Left lung (tissue), 10 donors: ENCODE data around the gene SEMG2. TPM values are rescaled to one million over a fixed set of nuclear protein-coding genes. Genes with fewer than 3 reads are reported as not detected.

ENCODE experiments used
- ATAC-seq: fragments of 200-7000 bp; cut with Tn5 transposase; one replicate; pipeline ENCODE4 v1.9.1; 2020; ENCODE audit warnings: moderate library complexity
- DNase-seq, 4 donors: peaks; one replicate each; pipeline ENCODE4 v3.0.0-alpha.2; 2013 to 2020
- H3K27ac ChIP-seq, 2 donors: fragments of 200-600 bp; sonication (generic) in 1 of 2; one replicate each; pipeline versions ENCODE4 v1.5.0 to v1.8.0; 2020 to 2021
- H3K27me3 ChIP-seq, 2 donors: fragments of 200-600 bp; sonication (generic) in 1 of 2; one replicate each; pipeline versions ENCODE4 v1.5.0 to v1.8.0; 2020 to 2021
- H3K36me3 ChIP-seq, 2 donors: fragments of 200-600 bp; sonication (generic) in 1 of 2; one replicate each; pipeline versions ENCODE4 v1.5.0 to v1.8.0; 2020 to 2021
- H3K4me1 ChIP-seq, 2 donors: fragments of 200-600 bp; one replicate each; pipeline ENCODE4 v1.8.0; 2021
- H3K4me3 ChIP-seq, 2 donors: fragments of 200-600 bp; sonication (generic) in 1 of 2; one replicate each; pipeline versions ENCODE4 v1.5.0 to v1.8.0; 2020 to 2021; ENCODE audit warnings: mild to moderate bottlenecking in 1 of 2
- H3K9me3 ChIP-seq, 2 donors: fragments of 200-600 bp; sonication (generic) in 1 of 2; one replicate each; pipeline versions ENCODE4 v1.5.0 to v1.8.0; 2020 to 2021
- CTCF ChIP-seq, 2 donors: fragments of 200-600 bp; sonication (generic) in 1 of 2; IDR thresholded peaks; one replicate each; pipeline versions ENCODE4 v1.5.0 to v1.8.0; 2021; ENCODE audit warnings: antibody characterized with exemption in 2 of 2
- intact Hi-C, 2 donors: fragments of 100-400 bp; cut with DNase I; formaldehyde crosslinking; loops; one replicate each; pipeline versions ENCODE4 v1.11.2 to v1.14.2; 2022
- polyA plus RNA-seq, 6 donors: library from polyadenylated mRNA; unstranded; fragments of 120-200 nt; gene quantifications; one replicate each; pipeline ENCODE4 v1.2.1, GENCODE V29; 2013; ENCODE audit not compliant: insufficient read length in 6 of 6
- total RNA-seq, 2 donors: library from RNA; stranded (reverse); fragmentation: NEBNext Ultra II Directional; extraction: Animal tissue kit (Norgen Biotek cat#: 25700); gene quantifications; one replicate each; pipeline ENCODE4 v1.2.1, GENCODE V29; 2021
- donor health status: DM: no; HTN: yes; CAD: no.
- donor health status: DM: no; HTN: no; CAD: no.

SEMG2 gene
- total and polyA plus RNA-seq, 8 donors = not detected

GRCh38 chr20:45254383-45255262 is 33.5 kb downstream of the SEMG2 start, which contains the start of gene SLPI:
TSS of gene SLPI (minus strand) at chr20:45254564. CDS start at chr20:45254543, 21 bp downstream.
- no peaks in the 10 kb centered on the region for H3K9me3 ChIP-seq
- no peaks in the 10 kb centered on the region for H3K36me3 ChIP-seq
- DNase-seq (peak in 3 of 4 donors; percentile 35 to 58 (median 55)), ATAC-seq (peak; percentile 87)
- no peak for TF ChIP-seq CTCF (IDR thresholded peaks at IDR 0.05)
- peak within 1 kb of the TSS; percentile 78 to 86 for H3K27ac ChIP-seq
- peaks cover 10 to 53% of the 10 kb centered on the region in 2 donors for H3K4me1 ChIP-seq
- H3K4me3 ChIP-seq = peak within 1 kb of the TSS; percentile 21 to 44
- intact Hi-C loops = no loop called here
- no peaks in the 10 kb centered on the region for H3K27me3 ChIP-seq

- ATAC-seq = no peak
- intact Hi-C loops = no loop called here
Measured at GRCh38 chr20:45257161-45257560, 36.0 kb downstream of the SEMG2 start.

GRCh38 chr20:45257711-45258110 is 36.5 kb downstream of the SEMG2 start:
- H3K27ac ChIP-seq = no peak overlapping the region
- no peaks in the 10 kb centered on the region for H3K9me3 ChIP-seq
- H3K4me1 ChIP-seq = peaks cover 10 to 34% of the 10 kb centered on the region in 2 donors
- H3K27me3 ChIP-seq = no peaks in the 10 kb centered on the region
- DNase-seq (no peak), ATAC-seq (no peak)
- H3K36me3 ChIP-seq = no peaks in the 10 kb centered on the region
- H3K4me3 ChIP-seq = no peak overlapping the region
- intact Hi-C loops = no loop called here
- TF ChIP-seq CTCF (IDR thresholded peaks at IDR 0.05) = no peak

More at GRCh38 chr20:45257161-45257560, 36.0 kb downstream of the SEMG2 start:
- Histone ChIP-seq H3K27me3 (no peaks in the 10 kb centered on the region), H3K4me1 (peaks cover 10 to 40% of the 10 kb centered on the region in 2 donors), H3K36me3 (no peaks in the 10 kb centered on the region), H3K9me3 (no peaks in the 10 kb centered on the region), H3K27ac (no peak overlapping the region), H3K4me3 (no peak overlapping the region)
- no peak for TF ChIP-seq CTCF (IDR thresholded peaks at IDR 0.05)
- DNase-seq = no peak

GRCh38 chr20:45258259-45258658 is 37.1 kb downstream of the SEMG2 start:
- intact Hi-C loops = no loop called here
- no peak for ATAC-seq
- TF ChIP-seq CTCF (IDR thresholded peaks at IDR 0.05) = no peak
- Histone ChIP-seq H3K4me3 (no peak overlapping the region), H3K36me3 (no peaks in the 10 kb centered on the region), H3K4me1 (peaks cover 10 to 32% of the 10 kb centered on the region in 2 donors), H3K27me3 (no peaks in the 10 kb centered on the region), H3K9me3 (no peaks in the 10 kb centered on the region), H3K27ac (no peak overlapping the region)
- DNase-seq = no peak

- intact Hi-C loops = no loop called here
- no peak for DNase-seq
- Histone ChIP-seq H3K4me3 (no peak overlapping the region), H3K36me3 (no peaks in the 10 kb centered on the region), H3K27me3 (no peaks in the 10 kb centered on the region), H3K9me3 (no peaks in the 10 kb centered on the region), H3K4me1 (peaks cover 10 to 28% of the 10 kb centered on the region in 2 donors), H3K27ac (no peak overlapping the region)
- no peak for ATAC-seq
- no peak for TF ChIP-seq CTCF (IDR thresholded peaks at IDR 0.05)
Measured at GRCh38 chr20:45258664-45259063, 37.5 kb downstream of the SEMG2 start.
